GM12865 (cell line): ENCODE data around the gene CHCT1.

ENCODE experiments used
- DNase-seq: peaks from one replicate; pipeline ENCODE4 v3.0.0; 2010; ENCODE audit warnings: low read depth
- H3K4me3 ChIP-seq: 2 replicates; pipeline ENCODE4 v1.5.1; 2011; ENCODE audit warnings: mild to moderate bottlenecking, low read depth, low read length, control low read depth
- TF ChIP-seq, protein P1 (sequence below): IDR thresholded peaks from 2 replicates; pipeline ENCODE4 v1.5.1; 2011; ENCODE audit warnings: low read length, control low read depth, low read depth, inconsistent platforms; ENCODE audit not compliant: insufficient read depth; ENCODE audit errors: missing control alignments

The CHCT1 gene

DNA sequence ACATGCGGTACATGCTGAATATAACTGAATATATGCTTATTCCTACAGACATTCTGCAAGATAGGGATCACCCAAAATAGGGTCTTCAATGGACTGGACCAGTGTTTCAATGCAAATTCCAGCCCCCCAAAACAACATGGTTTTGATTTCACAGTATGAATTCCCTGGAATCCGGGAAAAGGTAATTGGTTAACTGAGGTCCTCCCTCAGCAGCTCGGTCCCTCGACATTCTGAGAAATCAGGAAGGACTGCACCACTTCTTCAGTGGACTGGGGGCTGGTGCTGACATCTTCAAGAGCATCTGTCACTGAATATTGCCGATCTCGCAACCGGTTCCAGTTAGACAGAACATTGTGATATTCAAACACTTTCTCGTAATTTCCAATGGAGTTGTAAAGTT, 25.1 kb downstream of the CHCT1 start:
- TF ChIP-seq, protein P1, sequence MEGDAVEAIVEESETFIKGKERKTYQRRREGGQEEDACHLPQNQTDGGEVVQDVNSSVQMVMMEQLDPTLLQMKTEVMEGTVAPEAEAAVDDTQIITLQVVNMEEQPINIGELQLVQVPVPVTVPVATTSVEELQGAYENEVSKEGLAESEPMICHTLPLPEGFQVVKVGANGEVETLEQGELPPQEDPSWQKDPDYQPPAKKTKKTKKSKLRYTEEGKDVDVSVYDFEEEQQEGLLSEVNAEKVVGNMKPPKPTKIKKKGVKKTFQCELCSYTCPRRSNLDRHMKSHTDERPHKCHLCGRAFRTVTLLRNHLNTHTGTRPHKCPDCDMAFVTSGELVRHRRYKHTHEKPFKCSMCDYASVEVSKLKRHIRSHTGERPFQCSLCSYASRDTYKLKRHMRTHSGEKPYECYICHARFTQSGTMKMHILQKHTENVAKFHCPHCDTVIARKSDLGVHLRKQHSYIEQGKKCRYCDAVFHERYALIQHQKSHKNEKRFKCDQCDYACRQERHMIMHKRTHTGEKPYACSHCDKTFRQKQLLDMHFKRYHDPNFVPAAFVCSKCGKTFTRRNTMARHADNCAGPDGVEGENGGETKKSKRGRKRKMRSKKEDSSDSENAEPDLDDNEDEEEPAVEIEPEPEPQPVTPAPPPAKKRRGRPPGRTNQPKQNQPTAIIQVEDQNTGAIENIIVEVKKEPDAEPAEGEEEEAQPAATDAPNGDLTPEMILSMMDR, result no peak
- no peak overlapping the region for H3K4me3 ChIP-seq
- DNase-seq, result no peak

DNA sequence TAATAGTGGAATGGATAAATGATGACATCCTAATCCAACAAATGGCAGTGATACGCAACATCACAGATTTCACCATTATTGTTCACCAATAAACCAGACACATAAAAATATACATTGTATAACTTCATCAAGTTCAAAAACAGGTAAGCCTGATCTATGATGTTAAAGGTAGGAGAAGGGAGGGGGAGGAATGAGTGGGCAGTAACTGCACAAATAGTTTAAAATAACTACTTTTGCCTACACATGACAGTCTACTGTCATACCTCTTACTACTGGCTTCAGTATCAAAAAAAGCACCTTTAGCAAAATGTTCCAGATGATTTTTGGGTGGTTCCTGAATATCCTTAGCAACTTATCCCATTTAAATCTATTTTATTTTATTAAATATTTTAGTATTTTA, 28.8 kb downstream of the CHCT1 start:
- no peak overlapping the region for H3K4me3 ChIP-seq
- TF ChIP-seq, protein P1, result no peak
- no peak for DNase-seq

DNA sequence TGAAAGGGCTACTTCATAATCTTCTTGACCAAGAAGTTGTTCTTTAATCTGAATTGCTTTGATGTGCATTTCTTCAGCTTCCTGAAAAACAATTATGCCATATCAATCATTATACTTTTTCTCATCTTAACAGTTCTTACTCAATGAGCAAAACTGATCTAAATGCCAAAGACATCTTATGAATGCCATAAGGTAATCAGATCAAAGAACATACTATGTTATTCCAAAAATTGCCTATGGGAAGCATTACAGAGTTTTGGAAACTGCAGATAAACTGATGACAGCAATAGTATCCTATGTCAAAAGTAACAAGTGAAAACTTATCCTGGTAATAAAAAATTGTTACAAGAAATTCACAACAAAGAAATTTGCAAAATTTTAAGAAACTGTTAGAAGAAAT, 29.7 kb downstream of the CHCT1 start:
- TF ChIP-seq, protein P1, result no peak

GRCh38 chr17:60455378-60455777, 33.1 kb downstream of the CHCT1 start:
- TF ChIP-seq, protein P1, result no peak
- H3K4me3 ChIP-seq, result no peak overlapping the region
- no peak for DNase-seq

More for the DNA sequence above, 29.7 kb downstream of the CHCT1 start:
- DNase-seq, result no peak
- H3K4me3 ChIP-seq, result no peak overlapping the region

DNA sequence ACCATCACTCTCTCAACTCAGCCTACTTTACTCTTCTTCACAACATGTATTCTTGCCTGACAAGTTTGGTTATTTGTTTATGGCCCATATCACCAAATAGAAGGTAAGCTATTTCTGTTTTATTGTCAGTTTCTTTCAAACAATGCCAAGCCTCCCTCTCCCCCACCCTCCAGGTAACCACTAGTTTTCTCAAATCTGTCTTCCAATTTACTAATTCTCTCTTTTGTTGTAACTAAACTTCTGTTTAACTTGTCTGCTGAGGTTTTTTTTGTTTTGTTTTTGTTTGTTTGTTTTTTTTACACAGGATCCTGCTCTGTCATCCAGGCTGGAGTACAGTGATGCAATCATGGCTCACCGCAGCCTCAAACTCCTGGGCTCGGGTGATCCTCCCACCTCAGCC, 34.9 kb downstream of the CHCT1 start:
- no peak for DNase-seq
- no peak overlapping the region for H3K4me3 ChIP-seq
- TF ChIP-seq, protein P1, result no peak

GRCh38 chr17:60461584-60461983, 39.3 kb downstream of the CHCT1 start:
- no peak for DNase-seq
- H3K4me3 ChIP-seq, result no peak overlapping the region
- TF ChIP-seq, protein P1, result no peak

- TF ChIP-seq, protein P1, result no peak
- no peak for DNase-seq
These were observed 41.0 kb downstream of the CHCT1 start for GRCh38 chr17:60463157-60463835.

More at GRCh38 chr17:60463157-60463835, 41.0 kb downstream of the CHCT1 start:
- no peak overlapping the region for H3K4me3 ChIP-seq
